ENCODE data around the gene HEXIM2.

Gene HEXIM2

GRCh38 chr17:45160447-45161287, 1.0 kb upstream of the HEXIM2 start:
- TF ChIP-seq GATA2 (IDR thresholded peaks at IDR 0.05; ENCODE audit: low read depth, low read length) (no peak), GATA3 (IDR thresholded peaks at IDR 0.05; ENCODE audit: low read depth, low read length) (no peak)

- TF ChIP-seq GATA3 (IDR thresholded peaks at IDR 0.05; ENCODE audit: low read depth, low read length) (no peak), GATA2 (IDR thresholded peaks at IDR 0.05; ENCODE audit: low read depth, low read length) (no peak)
These were observed 481 bp downstream of the HEXIM2 start for GRCh38 chr17:45162025-45162687.

GRCh38 chr17:45164734-45165269, 3.1 kb downstream of the HEXIM2 start:
- TF ChIP-seq GATA3 (IDR thresholded peaks at IDR 0.05; ENCODE audit: low read depth, low read length) (no peak), GATA2 (IDR thresholded peaks at IDR 0.05; ENCODE audit: low read depth, low read length) (no peak)

- TF ChIP-seq GATA3 (IDR thresholded peaks at IDR 0.05; ENCODE audit: low read depth, low read length) = no peak
- TF ChIP-seq GATA2 (IDR thresholded peaks at IDR 0.05; ENCODE audit: low read depth, low read length) = no peak
These were observed 7.5 kb downstream of the HEXIM2 start for GRCh38 chr17:45168991-45169752.

- TF ChIP-seq GATA2 (IDR thresholded peaks at IDR 0.05; ENCODE audit: low read depth, low read length) (no peak), GATA3 (IDR thresholded peaks at IDR 0.05; ENCODE audit: low read depth, low read length) (no peak)
These were observed 8.7 kb downstream of the HEXIM2 start for GRCh38 chr17:45170280-45170930.

GRCh38 chr17:45170931-45171337, 9.3 kb downstream of the HEXIM2 start:
- no peak for TF ChIP-seq GATA2 (IDR thresholded peaks at IDR 0.05; ENCODE audit: low read depth, low read length)
- no peak for TF ChIP-seq GATA3 (IDR thresholded peaks at IDR 0.05; ENCODE audit: low read depth, low read length)

- TF ChIP-seq GATA2 (IDR thresholded peaks at IDR 0.05; ENCODE audit: low read depth, low read length) (no peak), GATA3 (IDR thresholded peaks at IDR 0.05; ENCODE audit: low read depth, low read length) (no peak)
These were observed 9.9 kb downstream of the HEXIM2 start for GRCh38 chr17:45171338-45172231.

- TF ChIP-seq GATA2 (IDR thresholded peaks at IDR 0.05; ENCODE audit: low read depth, low read length) (no peak), GATA3 (IDR thresholded peaks at IDR 0.05; ENCODE audit: low read depth, low read length) (no peak)
These were observed 10.5 kb downstream of the HEXIM2 start for GRCh38 chr17:45172232-45172540.

GRCh38 chr17:45172541-45173286, 11.0 kb downstream of the HEXIM2 start:
- TF ChIP-seq GATA2 (IDR thresholded peaks at IDR 0.05; ENCODE audit: low read depth, low read length) = no peak

- no peak for TF ChIP-seq GATA2 (IDR thresholded peaks at IDR 0.05; ENCODE audit: low read depth, low read length)
- no peak for TF ChIP-seq GATA3 (IDR thresholded peaks at IDR 0.05; ENCODE audit: low read depth, low read length)
These were observed 14.1 kb downstream of the HEXIM2 start for GRCh38 chr17:45175759-45176115.

GRCh38 chr17:45177563-45177962, 15.9 kb downstream of the HEXIM2 start:
- no peak for TF ChIP-seq GATA2 (IDR thresholded peaks at IDR 0.05; ENCODE audit: low read depth, low read length)
- TF ChIP-seq GATA3 (IDR thresholded peaks at IDR 0.05; ENCODE audit: low read depth, low read length) = no peak

- TF ChIP-seq GATA2 (IDR thresholded peaks at IDR 0.05; ENCODE audit: low read depth, low read length) = no peak
- TF ChIP-seq GATA3 (IDR thresholded peaks at IDR 0.05; ENCODE audit: low read depth, low read length) = no peak
These were observed 22.5 kb downstream of the HEXIM2 start for GRCh38 chr17:45184144-45184543.

Data from SH-SY5Y (cell line).